GM13976 (cell line): Measurements from ENCODE around the gene PLA2G2F.

Experiments
- DNase-seq: peaks from one replicate; pipeline ENCODE4 v3.0.0; 2012; ENCODE audit warnings: low spot score
- CTCF ChIP-seq: IDR thresholded peaks from 2 replicates; pipeline ENCODE4 v1.5.1; 2012; ENCODE audit warnings: borderline replicate concordance, mild to moderate bottlenecking; ENCODE audit not compliant: insufficient read depth; ENCODE audit errors: extremely low read depth, missing control alignments, control extremely low read depth
- in situ Hi-C: fragments of 300-500 bp; cut with MboI; formaldehyde crosslinking; loops from one replicate; pipeline ENCODE4 v1.12.0; 2022; ENCODE audit warnings: low sequenced_read_pairs, mixed read lengths, inconsistent platforms; ENCODE audit not compliant: unreplicated experiment

PLA2G2F gene

GRCh38 chr1:20112279-20113000 lies 26.7 kb upstream of the PLA2G2F start:
- TF ChIP-seq CTCF = no peak
- in situ Hi-C loops = no loop called here
- DNase-seq = no peak

DNA sequence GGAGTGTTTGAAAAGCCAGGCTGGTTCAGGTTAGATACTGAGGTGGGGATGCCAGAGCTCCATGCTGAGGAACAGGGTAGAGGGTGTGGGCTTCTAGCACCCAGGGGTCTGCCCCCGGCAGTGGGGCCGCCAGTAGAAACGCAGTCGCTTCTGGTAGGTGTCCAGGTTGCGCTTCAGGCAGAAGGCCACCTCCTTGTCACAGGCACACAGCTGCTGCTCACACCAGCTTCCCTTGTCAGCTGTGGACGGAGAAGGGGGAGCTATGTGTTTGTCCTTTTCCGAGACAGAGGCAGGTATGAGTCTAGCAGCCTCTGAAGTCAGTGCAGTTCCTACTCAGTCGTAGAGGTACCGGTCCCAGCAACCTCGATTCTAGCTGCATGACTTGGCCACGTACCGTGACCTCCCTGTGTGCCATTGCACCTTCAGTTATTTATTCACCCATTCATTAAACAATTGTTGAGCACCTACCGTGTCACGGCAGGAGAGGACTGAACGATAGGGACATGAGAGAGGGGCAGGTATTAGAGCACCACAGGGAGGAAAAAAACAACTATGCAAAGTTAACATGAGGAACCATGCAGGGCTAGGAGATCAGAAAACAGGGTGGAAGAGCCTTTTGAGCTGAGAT lies 25.0 kb upstream of the PLA2G2F start:
- no peak for TF ChIP-seq CTCF
- in situ Hi-C loops = no loop called here
- no peak for DNase-seq

DNA sequence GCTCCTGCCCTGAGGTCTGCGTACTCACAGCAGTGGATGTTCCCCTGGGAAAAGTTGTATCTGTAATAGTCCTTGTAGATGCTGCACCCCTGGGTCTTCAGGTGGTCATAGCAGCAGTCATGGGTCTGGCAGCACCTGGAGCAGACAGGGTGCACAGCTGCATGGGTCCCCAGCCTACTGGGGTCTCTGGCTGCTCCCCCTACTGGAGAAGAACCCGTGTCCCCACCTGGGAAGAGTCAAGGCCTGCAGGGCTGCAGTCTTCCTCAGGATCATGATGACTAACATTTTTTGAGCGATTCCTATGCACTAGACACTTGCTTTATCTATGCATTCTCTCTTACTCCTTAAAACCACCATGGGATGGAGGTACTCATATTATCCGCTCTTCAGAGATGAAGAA lies 23.6 kb upstream of the PLA2G2F start:
- in situ Hi-C loops = no loop called here
- TF ChIP-seq CTCF = no peak

GRCh38 chr1:20115916-20116315 lies 23.2 kb upstream of the PLA2G2F start:
- TF ChIP-seq CTCF = no peak
- in situ Hi-C loops = no loop called here
- no peak for DNase-seq

More for the DNA sequence above, 23.6 kb upstream of the PLA2G2F start:
- DNase-seq = no peak

DNA sequence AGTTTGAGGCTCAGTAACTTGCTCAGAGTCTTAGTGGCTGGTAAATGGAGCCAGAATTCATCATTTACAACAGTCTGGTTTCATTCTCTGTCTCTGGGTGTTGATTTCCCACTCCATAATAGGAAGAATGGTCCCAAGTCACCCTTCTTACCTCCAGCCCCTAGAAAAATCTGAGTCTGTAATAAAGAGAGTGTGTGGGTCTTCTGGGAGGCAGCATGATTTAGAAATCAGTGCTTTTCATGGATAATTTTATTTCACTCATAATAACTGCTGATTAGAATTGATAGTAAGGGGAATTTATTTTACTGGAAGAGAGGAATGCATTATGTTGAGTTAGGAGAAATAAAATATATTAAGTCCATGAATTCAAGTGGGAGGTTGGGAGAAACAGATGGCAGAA lies 21.9 kb upstream of the PLA2G2F start:
- in situ Hi-C loops = no loop called here
- no peak for TF ChIP-seq CTCF

GRCh38 chr1:20119347-20119746 lies 19.8 kb upstream of the PLA2G2F start, which contains the start of gene PLA2G2D:
Gene PLA2G2D, minus strand, starts transcription at chr1:20119536. Its CDS starts 38 bp downstream, at chr1:20119498.
- in situ Hi-C loops = no loop called here
- no peak for TF ChIP-seq CTCF
- DNase-seq = no peak

More for the DNA sequence above, 21.9 kb upstream of the PLA2G2F start:
- no peak for DNase-seq
